Bladder microvascular endothelial cell (primary cell): ENCODE results near the gene ATF2. TPM values are rescaled to one million over a fixed set of nuclear protein-coding genes. Genes with fewer than 3 reads are reported as not detected.

Experiments used
- total RNA-seq: library from RNA; depleted of rRNA; stranded (reverse); fragments of >200 nt; gene quantifications from 2 replicates; pipeline ENCODE4 v1.2.3, GENCODE V29; 2014

The ATF2 gene
- 34.2 and 59.1 TPM in 2 replicates for total RNA-seq

GRCh38 chr2:175167792-175168563 is at the start of gene ATF2:
Gene ATF2, minus strand, starts transcription at chr2:175168203. Its CDS starts 31,760 bp downstream, at chr2:175136443.

GRCh38 chr2:175181104-175181876 is 13.3 kb upstream of the ATF2 start, which contains the start of gene ATP5MC3:
Gene ATP5MC3, minus strand, starts transcription at chr2:175181710. Its CDS starts 317 bp downstream, at chr2:175181393.

Other genes starting within 250 kb of the ATF2 start
- 11.5 and 22.6 TPM in 2 replicates for gene CHN1, start 162.8 kb downstream of the ATF2 start, total RNA-seq
- gene ATP5MC3, start 13.5 kb upstream of the ATF2 start, total RNA-seq = 49.5 and 66.4 TPM in 2 replicates